Kidney glomerular epithelial cell (primary cell): Measurements from ENCODE around the gene IQGAP2.
A peak's percentile ranks its signal among the peaks of the same experiment; 100 is the strongest.
"Not testable (repeated sequence)": the region's sequence is repeated elsewhere in the genome, so short reads cannot be mapped to it uniquely, and the experiment has no call there.

ENCODE experiments used
- DNase-seq: peaks from one replicate; lab custom pipeline; 2025; lab: John Stamatoyannopoulos, UW

The IQGAP2 gene

GRCh38 chr5:76504901-76505564 lies 101.9 kb downstream of the IQGAP2 start:
- no peak for DNase-seq

- DNase-seq = no peak
These were observed 110.4 kb downstream of the IQGAP2 start for GRCh38 chr5:76513476-76513875.

DNA sequence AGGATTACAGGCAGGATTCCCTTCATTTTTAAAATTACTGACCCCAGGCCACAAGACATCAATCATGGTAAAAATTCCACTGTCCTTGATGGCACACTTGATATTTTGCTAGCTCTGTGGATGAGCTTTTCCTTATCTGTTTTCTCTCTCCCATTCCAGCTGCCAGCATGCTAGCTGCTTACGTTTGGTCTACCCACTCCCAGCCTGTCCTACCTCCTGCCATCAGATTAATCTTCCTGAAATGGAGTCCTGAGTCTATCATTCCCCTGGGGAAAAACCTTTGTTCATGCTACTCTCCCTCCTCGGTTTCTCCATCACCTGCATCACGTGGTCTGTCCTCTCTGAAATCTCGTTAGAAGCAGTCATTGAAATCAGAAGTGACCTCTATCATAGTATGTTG lies 111.2 kb downstream of the IQGAP2 start:
- no peak for DNase-seq

DNA sequence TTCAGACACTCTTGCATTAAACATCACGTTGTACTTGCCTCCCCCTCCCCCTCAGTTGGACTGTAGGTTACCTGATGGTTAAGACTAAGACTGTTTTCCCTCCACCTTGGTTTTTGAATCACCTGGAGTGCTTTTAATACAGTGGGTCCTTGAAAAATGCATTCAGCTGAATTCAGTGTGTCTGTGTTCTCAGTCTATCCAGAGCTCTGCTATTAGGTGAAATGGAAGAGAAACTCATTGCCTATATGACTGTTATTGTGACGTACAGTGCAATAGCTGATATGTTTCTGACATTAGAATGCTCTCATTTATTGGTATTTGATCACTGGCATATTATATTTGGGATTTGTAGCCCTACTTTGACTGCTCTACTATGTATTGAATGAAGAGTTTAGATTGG lies 111.6 kb downstream of the IQGAP2 start:
- no peak for DNase-seq

GRCh38 chr5:76517334-76517733 lies 114.2 kb downstream of the IQGAP2 start:
- DNase-seq = no peak

DNA sequence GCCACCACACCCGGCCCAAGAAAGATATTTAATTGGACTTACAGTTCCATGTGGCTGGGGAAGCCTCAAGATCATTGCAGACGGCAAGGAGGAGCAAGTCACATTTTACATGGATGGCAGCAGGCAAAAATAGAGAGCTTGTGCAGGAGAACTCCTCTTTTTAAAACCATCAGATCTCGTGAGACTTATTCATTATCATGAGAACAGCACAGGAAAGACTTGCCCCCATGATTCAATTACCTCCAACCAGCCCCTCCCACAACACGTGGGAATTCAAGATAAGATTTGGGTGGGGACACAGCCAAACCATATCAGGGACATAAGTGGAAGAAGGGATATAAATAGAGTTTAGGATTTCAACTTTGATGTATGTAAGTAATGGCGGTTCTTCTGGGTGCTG lies 115.2 kb downstream of the IQGAP2 start:
- not testable (repeated sequence) for DNase-seq

GRCh38 chr5:76521240-76521758 lies 118.2 kb downstream of the IQGAP2 start:
- DNase-seq = peak; percentile 10

- DNase-seq = no peak
These were observed 119.2 kb downstream of the IQGAP2 start for GRCh38 chr5:76522103-76522935.

DNA sequence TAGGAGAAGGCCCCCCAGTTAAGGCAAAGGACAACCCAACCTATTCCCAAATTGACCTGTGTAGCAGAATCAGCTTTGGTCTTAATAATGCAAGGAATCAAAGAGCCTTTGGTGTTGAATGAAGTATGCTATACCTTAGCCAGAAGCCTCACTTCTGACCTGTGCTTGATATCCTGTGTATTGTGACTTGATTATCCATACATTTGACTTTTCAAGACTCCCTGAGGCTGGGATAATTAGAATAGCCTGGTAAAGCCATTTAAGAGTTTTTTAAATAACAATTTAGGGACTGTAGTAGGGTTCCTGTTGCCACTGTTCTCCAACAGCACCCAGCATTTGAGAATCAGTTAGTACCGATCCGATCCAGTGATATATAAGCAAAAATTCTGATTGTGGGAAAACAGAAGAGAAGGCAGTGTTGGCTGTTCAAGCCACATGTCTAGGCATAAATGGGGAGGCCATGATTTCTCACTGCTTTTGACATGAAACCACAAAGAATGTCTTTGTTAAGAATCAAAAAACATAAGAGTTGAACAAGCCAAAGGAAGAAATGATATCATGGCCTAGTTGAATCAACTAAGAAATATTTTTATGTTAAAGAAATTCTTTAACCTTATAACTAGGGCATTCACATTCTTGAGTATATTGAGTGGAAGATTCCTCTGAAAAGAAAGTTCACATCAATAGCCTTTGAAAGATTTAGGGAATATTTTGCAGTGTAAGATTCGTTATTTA lies 121.2 kb downstream of the IQGAP2 start:
- no peak for DNase-seq

GRCh38 chr5:76524868-76525267 lies 121.8 kb downstream of the IQGAP2 start:
- DNase-seq = no peak

- no peak for DNase-seq
These were observed 122.9 kb downstream of the IQGAP2 start for GRCh38 chr5:76525956-76526355.

DNA sequence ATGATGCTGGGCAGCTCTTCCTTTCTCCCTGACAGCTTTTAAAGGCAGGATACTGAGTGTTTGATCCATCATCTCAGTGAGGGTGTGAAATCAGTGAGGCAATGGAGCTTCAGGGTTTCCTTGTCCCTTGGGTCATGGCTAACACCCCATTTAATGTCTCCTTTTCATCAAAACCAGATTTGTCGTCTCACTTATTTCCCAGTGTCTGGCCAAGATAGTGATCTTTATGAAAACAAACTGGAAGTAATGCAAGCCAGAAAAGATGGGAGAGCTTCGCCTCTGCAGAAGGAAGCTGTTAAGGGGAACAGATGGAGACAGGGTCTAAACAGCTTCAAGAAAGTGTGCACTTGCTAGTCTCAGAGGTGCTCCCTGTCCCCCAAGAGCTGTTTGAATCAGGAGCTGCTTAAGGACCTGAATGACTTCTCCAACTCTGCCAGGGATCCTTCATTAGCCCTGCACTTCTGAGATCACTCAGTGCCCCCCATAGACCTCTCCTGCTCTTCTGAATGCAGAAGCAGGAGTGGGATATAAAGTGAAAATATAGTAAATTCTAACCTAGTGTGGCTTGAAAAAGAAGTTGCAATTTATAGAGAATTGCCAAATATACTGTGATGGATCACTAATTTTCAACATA lies 124.0 kb downstream of the IQGAP2 start:
- DNase-seq = no peak

DNA sequence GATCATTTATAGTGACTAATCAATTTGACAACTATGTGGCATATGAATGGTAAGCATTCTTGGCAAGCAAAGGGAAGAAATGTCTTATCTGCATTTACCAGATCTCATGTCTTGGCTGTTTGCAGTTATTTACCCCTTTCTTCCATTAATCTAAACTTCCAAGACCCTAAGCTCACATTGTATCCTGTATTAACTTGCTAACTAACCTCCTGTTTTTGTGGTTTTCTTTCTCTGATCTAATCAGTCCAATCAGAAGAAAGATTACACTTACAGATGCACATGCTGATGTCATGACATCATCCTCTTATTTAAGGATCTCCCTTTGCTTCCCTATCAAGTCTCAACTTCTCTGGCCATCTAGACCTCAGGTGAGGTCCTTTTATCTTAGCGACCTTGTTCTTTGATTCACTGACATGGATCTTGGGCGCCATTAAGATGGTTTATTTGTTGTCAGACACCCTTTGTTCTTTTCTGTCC lies 124.6 kb downstream of the IQGAP2 start:
- DNase-seq = peak; percentile 22

- no peak for DNase-seq
These were observed 125.7 kb downstream of the IQGAP2 start for GRCh38 chr5:76528547-76529331.

- no peak for DNase-seq
These were observed 126.6 kb downstream of the IQGAP2 start for GRCh38 chr5:76529464-76530344.

- DNase-seq = no peak
These were observed 129.0 kb downstream of the IQGAP2 start for GRCh38 chr5:76532052-76532451.

GRCh38 chr5:76532973-76533372 lies 129.9 kb downstream of the IQGAP2 start:
- DNase-seq = no peak

DNA sequence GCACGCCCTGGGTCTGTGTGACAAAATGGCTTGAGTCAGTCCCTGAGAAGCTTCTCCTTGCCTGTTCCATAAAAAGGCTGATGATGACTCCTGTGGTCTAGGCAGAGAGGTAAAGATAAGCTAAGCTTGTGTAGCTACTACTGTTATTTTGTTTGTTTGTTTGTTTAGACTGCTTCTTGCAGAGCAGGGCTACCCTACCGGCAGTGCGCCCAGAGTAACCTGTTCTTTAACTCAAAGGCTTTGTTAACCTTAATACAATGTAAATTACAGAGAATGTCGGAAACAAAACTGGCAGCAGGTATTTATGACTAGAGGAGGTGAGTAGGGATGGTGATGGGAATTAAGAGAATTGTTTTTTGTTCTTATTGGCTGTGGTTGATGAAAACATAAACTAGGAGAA lies 132.5 kb downstream of the IQGAP2 start:
- no peak for DNase-seq

- DNase-seq = no peak
These were observed 134.0 kb downstream of the IQGAP2 start for GRCh38 chr5:76537073-76537543.

DNA sequence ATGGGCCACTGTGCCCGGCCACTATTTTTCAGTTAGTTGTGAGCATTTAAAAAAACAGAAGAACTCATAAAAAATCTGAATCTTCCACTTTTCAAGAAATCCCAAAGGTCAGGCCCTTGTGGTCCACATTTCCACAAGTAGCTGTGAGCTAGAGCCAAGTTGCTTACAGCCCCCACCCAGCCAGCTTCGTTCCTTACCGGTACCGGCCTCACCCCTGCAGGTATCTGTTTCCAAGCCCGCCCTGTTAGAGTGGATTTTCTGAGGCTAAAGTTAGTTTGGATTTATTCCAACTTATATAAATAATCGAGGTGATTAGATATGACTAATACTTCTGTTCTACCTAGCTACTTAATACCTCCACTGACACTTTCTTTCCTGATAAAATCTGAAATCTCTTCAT lies 139.2 kb downstream of the IQGAP2 start:
- no peak for DNase-seq
